ENCODE measurements around the gene RTF1.
A peak's percentile ranks its signal among the peaks of the same experiment; 100 is the strongest.
"Not testable (repeated sequence)": the region's sequence is repeated elsewhere in the genome, so short reads cannot be mapped to it uniquely, and the experiment has no call there.

The RTF1 gene

GRCh38 chr15:41437448-41437847, 20.6 kb downstream of the RTF1 start:
- no peak for DNase-seq (ENCODE audit: low read depth)

- no peak for DNase-seq (ENCODE audit: low read depth)
Measured at GRCh38 chr15:41438206-41438605, 21.3 kb downstream of the RTF1 start.

- DNase-seq (ENCODE audit: low read depth), result not testable (repeated sequence)
Measured at GRCh38 chr15:41438745-41439144, 21.9 kb downstream of the RTF1 start.

GRCh38 chr15:41443275-41443674, 26.4 kb downstream of the RTF1 start:
- DNase-seq (ENCODE audit: low read depth), result no peak

- DNase-seq (ENCODE audit: low read depth), result no peak
Measured at GRCh38 chr15:41445399-41445798, 28.5 kb downstream of the RTF1 start.

- DNase-seq (ENCODE audit: low read depth), result no peak
Measured at GRCh38 chr15:41462084-41462795, 45.3 kb downstream of the RTF1 start.

GRCh38 chr15:41464889-41465580, 48.1 kb downstream of the RTF1 start:
- no peak for DNase-seq (ENCODE audit: low read depth)

GRCh38 chr15:41465822-41466421, 49.0 kb downstream of the RTF1 start:
- DNase-seq (ENCODE audit: low read depth), result peak; percentile 31

- DNase-seq (ENCODE audit: low read depth), result no peak
Measured at GRCh38 chr15:41466711-41467110, 49.8 kb downstream of the RTF1 start.

- not testable (repeated sequence) for DNase-seq (ENCODE audit: low read depth)
Measured at GRCh38 chr15:41469644-41470043, 52.7 kb downstream of the RTF1 start.

GRCh38 chr15:41473418-41473817, 56.5 kb downstream of the RTF1 start:
- no peak for DNase-seq (ENCODE audit: low read depth)

- DNase-seq (ENCODE audit: low read depth), result no peak
Measured at GRCh38 chr15:41474436-41474835, 57.5 kb downstream of the RTF1 start.

- no peak for DNase-seq (ENCODE audit: low read depth)
Measured at GRCh38 chr15:41474941-41475340, 58.0 kb downstream of the RTF1 start.

GRCh38 chr15:41476416-41477048, 59.6 kb downstream of the RTF1 start:
- no peak for DNase-seq (ENCODE audit: low read depth)

- no peak for DNase-seq (ENCODE audit: low read depth)
Measured at GRCh38 chr15:41480396-41481140, 63.7 kb downstream of the RTF1 start.

- DNase-seq (ENCODE audit: low read depth), result no peak
Measured at GRCh38 chr15:41482110-41482877, 65.4 kb downstream of the RTF1 start.

- no peak for DNase-seq (ENCODE audit: low read depth)
Measured at GRCh38 chr15:41483115-41483514, 66.2 kb downstream of the RTF1 start.

GRCh38 chr15:41483519-41483918, 66.6 kb downstream of the RTF1 start:
- no peak for DNase-seq (ENCODE audit: low read depth)

GRCh38 chr15:41484937-41485625, 68.2 kb downstream of the RTF1 start:
- no peak for DNase-seq (ENCODE audit: low read depth)

GRCh38 chr15:41486286-41486685, 69.4 kb downstream of the RTF1 start:
- DNase-seq (ENCODE audit: low read depth), result no peak

- no peak for DNase-seq (ENCODE audit: low read depth)
Measured at GRCh38 chr15:41487381-41487780, 70.5 kb downstream of the RTF1 start.

Measured in HS-5 (cell line).